M059J (cell line): ENCODE results near the gene SETD7. TPM values are rescaled to one million over a fixed set of nuclear protein-coding genes. Genes with fewer than 3 reads are reported as not detected.
"Not testable (repeated sequence)": the region's sequence is repeated elsewhere in the genome, so short reads cannot be mapped to it uniquely, and the experiment has no call there.

Source experiments
- DNase-seq: peaks from one replicate; pipeline ENCODE4 v3.0.0-alpha.2; 2012; ENCODE audit warnings: low read depth
- total RNA-seq: library from RNA; depleted of rRNA; stranded (reverse); fragments of >200 nt; shearing (Covaris generic); gene quantifications from 2 replicates; pipeline ENCODE4 v1.2.3, GENCODE V29; 2014

SETD7 gene
- total RNA-seq, 1 experiment from 2014 or later = 25.3 TPM

GRCh38 chr4:139509727-139510410 lies 46.1 kb downstream of the SETD7 start:
- peak; percentile 10 for DNase-seq

DNA sequence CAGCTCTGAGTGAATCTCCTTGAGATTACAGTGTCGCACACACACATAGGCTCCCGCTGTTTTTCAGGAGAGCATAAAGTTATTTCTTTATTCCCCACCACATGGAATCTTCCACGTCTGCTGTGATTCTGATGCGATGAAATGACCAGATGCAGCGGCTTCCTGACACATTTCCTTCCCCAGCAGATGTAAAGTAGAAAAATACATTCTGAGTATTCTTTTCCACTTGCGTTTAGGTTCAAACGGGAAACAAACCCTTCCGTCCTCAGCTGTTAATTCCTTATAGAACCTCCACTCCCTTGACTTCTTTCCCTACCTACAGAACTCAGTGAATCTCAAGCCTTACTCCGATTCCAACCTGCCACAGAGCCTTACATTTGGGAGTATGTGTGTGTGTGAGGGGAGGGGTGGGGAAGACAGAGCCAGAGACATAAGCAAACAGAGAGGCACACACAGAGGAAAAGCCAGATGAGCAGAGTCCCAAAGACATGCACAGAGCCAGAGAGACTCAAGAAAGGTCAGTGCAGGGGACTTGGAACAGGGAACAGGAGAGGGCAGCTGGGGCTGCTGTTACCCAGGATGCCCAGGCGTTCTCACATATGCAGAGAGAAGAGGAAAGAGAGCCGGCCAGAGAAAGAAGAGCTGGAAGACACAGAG lies 47.3 kb downstream of the SETD7 start:
- DNase-seq = no peak

DNA sequence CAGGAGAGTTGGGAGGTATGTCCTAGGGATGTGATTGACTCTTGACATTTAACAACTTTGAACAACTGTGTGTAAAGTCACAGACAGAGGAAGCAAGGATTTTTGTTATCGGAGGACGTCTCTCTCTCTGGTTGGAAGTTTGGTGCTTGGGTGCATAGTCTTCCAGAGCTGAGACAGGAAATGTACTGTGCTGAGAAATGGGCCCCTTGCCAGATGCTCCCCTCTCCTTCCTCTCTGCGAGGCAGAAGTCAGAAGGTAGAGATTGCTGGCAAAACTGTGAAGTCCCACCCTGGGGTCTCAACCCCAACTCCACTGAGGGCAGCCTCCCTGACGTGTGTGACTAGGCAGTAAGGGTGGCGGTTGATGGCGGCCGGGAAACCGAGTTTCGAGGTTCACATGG lies 49.2 kb downstream of the SETD7 start:
- no peak for DNase-seq

- no peak for DNase-seq
These were observed 52.3 kb downstream of the SETD7 start for GRCh38 chr4:139503622-139504166.

DNA sequence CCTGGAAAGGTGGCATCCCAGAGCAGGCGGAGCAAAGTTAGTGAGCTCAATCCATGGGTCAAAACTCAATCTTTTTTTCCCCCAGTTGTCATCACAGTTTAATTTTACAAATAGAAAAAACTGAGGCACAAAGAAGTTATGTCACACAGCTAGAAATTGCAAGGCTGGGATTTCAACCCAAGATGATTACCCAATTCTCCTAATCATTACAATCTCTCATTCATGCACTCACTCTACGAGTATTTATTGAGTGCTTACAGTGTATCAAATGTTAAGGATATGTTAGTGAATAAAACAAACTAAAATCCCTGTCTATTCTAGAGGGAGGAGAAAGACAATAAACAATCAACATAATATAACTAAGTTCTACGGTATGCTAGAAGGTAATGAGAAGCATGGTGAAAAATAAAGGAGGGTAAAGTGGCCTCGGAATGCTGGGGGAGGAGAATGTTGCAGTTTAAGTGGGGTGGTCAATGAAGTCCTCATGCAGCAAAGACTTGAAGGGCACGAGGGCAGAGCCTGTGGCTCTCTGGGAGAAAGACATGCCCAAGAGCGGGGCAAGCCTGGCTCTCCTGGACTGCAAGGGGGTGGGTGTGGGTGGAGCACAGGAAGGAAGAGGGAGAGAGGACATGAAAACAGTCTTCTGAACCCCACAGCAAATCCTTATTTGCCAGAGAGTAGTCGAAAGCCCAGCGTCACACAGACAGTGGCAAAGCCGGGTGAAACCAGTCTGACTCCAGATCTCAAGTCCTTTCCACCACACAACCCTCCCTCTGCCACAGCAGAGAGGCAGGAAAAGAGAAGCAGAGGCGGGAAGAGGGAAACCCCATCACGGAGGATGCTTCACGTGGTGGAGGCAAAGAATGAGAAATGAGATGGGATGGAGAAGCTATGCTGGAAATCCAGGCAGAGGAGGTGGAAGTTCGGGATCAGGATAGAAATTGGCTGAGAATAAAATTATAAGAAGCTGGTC lies 53.8 kb downstream of the SETD7 start:
- DNase-seq = no peak

DNA sequence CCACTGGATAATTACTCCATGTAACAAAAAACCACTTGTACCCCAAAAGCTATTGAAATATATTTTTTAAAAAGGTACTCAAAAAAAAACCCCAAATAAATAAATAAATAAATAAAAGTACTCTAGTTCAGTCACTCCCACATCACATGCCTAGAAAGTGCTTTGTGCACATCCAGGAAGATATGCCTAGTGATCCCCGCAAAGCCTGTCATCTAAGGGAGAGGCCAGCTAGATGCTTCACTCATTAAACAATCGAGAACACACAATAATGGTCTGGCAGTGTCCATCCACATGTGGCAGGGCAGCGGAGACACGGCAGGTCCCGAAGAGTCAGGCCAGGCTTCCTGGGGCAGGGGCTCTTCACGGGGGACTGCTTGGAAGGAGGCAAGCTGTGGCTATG lies 54.5 kb downstream of the SETD7 start:
- no peak for DNase-seq

DNA sequence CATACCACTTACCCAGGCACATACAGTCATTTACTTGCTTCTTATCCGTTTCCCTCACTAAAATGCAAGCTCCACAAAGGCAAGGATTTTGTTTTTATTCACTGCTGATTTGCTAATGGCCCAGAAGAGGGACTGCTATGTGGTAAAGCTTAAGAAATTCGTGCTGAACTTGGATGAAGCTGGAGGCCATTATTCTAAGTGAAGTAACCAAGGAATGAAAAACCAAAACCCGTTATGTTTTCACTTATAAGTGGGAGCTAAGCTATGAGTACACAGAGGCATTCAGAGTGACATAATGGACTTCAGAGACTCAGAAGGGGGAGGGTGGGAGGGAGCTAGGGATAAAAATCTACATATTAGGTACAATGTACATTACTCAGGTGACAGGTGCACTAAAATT lies 54.9 kb downstream of the SETD7 start:
- DNase-seq = no peak

DNA sequence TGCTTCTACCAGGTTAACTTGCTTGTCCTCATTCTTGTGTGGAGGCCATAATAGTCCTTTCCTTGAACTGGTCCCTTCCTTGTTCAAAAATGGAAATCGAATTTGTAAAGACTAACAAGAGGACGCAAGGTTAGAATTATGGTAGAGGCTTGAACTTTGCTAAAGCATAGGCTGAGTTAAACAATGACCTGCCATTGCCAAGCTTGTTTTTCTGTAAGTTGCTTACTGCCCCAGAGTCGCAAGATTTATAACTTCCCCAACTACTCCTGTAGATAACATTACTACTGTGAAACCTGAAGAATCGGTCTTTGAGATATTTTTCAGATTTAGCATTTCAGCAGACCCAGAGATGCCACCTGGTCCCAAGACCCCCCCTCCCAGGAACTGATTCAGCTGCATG lies 56.8 kb downstream of the SETD7 start:
- DNase-seq = no peak

- DNase-seq = no peak
These were observed 62.8 kb downstream of the SETD7 start for GRCh38 chr4:139493176-139493575.

DNA sequence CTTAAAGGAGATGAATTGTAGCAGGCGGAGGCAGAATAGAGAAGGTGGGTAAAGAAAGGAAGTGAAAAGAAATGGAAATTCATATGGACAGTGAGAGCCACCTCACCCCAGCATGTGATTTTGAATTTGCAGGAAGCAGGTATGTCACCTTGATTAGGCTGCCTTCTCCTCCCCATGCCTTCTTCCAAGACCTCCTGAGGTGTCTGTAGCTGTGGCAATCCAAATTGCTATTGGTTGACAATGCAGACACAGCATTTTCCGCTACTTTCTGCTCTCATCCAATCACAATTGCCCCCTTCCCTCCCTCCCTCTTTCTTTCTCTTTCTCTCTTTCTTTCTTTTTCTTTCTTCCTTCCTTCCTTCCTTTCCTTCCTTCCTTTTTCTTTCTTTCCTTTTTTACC lies 63.6 kb downstream of the SETD7 start:
- no peak for DNase-seq

DNA sequence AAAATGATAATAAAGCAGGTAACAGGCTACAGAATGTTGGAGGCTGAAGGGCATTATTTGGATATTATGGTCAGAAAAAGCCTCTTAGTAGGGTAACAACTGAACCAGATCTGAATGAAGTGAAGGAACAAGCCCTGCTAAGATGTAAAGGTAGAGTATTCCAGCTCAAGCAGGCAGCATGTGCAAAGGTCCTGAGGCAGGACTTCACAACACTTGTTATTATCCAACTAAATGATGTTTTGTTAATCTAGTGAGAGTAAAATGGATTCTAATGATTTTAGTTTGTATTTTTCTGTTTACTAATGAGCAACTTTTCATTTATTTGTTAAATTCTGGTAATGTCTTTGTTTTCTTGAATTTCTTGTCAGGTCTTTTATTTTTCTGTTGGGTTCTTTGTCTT lies 66.4 kb downstream of the SETD7 start:
- DNase-seq = no peak

DNA sequence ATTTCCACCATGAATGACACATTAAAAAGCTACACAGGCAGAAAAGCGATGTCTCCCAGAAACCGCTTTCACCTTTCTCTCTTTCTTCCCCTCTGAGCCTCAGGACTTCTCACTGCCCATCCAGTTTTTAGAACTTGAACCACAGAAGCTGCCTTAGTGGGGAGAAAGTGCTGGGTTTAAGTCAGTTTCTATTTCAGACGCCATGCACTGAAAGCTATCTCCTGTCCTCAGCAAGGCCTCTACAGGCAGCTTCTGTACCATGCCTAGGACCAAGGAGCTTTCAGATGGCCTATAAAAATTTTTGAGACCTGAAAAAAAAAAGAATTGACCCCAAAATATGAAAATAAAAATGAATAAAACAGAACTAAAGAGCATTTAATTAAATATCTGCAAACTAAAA lies 67.6 kb downstream of the SETD7 start:
- DNase-seq = no peak

- no peak for DNase-seq
These were observed 71.2 kb downstream of the SETD7 start for GRCh38 chr4:139484783-139485311.

DNA sequence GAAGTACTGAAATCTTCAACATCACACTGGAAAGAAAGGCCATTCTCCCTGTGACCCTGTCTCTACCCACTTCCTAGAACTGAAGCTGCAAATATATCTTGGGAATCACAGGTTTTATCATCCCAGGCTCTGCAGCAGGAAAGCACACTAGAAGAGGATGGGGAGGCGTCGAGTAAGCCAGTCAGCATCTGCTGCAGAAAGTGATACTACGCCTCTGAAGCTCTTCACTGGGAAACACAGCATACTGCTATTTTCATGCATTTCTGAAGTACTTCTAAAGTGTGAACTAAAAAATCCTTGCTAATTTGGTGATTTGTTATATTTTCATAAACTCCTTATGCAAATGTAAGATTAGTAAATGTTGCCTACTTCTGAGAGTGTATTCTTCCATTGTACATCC lies 73.0 kb downstream of the SETD7 start:
- DNase-seq = no peak

DNA sequence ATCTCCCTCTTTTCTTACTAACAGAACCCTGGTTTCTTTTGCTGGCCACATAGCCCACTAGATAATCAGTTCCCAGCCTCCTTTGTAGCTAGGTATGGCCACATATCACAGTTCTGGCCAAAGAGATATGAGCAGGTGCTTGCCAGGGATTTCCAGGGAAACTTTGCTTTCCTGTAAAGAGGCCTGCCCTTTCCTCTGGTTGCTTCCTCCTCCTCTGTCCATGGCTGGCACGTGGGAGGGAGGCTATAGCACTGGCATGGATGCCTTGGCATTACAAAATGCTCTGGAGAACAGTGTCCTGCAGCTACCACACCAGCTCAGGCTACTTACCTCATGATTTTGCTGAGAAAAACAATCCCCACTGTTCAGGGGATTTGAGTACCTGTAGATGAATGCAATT lies 74.6 kb downstream of the SETD7 start:
- no peak for DNase-seq

DNA sequence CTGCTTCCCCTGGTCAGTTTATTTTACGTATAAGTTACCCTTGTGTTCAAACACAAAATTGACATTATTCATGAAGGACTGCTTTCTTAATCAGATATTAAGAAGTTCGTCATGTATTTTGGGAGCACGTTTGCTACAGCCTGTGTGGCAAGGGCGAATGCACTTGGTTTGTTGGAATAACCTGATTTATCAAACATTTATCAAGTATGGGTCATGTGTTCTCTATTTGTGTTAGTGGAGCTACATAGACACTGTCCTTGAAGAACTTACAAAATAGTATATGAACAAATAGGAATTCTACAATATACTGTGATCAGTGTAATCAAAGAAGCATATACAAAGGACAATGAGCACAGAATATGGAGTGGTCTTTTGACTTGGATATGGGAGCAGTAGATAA lies 79.7 kb downstream of the SETD7 start:
- DNase-seq = no peak

DNA sequence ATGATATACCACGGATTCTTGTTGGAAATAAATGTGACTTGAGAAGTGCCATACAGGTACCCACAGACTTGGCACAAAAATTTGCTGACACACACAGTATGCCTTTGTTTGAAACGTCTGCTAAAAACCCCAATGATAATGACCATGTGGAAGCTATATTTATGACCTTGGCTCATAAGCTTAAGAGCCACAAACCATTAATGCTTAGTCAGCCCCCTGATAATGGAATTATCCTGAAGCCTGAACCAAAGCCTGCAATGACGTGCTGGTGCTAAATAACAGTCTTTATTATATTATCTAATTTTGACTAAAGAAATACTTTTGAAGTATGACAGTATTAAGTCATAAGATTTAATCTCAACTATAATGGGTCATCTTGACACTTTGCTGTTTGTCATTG lies 83.2 kb downstream of the SETD7 start:
- no peak for DNase-seq

GRCh38 chr4:139470997-139471665 lies 84.9 kb downstream of the SETD7 start:
- DNase-seq = no peak

DNA sequence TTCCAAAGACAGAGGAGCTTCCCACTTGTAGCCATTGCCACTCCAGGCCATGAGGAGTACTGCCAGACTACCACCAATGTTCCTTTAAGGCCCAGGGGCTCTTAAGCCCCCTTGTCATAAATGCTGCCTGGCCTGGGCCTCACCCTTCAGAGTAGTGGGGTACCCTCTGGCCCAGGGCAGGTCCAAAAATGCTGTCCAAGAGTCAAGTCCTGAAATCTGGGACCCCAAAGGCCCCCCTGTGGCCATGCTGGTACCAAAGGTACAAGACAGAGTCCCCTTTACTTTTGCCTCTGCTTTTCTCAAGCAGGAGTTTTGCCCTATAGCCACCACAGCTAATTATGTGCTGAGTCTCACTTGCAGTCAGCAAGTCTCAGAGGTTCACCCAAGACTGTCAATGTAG lies 85.7 kb downstream of the SETD7 start:
- no peak for DNase-seq

DNA sequence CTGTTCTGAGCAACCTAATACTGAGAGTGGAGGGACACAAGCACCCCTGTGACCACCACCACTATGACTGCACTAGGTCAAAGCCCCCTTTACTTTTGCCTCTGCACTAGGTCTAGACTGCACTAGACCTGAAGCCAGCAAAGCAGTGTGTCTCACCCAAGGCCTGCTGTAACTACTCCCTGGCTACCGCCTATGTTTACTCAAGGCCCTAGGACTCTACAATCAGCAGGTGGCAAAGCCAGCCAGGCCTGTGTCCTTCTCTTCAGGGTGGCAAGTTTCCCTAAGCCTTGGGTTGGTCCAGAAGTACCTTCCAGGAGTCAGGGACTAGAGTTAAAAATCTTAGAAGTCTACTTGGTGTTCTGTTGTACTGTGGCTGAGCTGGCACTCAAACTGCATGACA lies 86.2 kb downstream of the SETD7 start:
- no peak for DNase-seq

DNA sequence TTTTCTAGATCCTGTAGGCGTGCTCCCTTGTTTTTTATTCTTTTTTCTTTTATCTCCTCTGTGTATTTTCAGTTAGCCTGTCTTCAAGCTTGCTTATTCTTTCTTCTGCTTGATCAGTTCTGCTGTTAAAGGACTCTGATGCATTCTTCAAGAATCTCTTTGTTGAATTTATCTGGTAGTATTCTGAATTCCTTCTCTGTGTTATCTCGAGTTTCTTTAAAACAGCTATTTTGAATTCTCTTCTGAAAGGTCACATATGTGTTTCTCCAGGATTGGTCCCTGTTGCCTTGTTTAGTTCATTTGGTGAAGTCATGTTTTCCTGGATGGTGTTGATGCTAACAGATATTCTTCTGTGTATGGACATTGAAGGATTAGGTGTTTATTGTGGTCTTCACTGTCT lies 86.8 kb downstream of the SETD7 start:
- no peak for DNase-seq

DNA sequence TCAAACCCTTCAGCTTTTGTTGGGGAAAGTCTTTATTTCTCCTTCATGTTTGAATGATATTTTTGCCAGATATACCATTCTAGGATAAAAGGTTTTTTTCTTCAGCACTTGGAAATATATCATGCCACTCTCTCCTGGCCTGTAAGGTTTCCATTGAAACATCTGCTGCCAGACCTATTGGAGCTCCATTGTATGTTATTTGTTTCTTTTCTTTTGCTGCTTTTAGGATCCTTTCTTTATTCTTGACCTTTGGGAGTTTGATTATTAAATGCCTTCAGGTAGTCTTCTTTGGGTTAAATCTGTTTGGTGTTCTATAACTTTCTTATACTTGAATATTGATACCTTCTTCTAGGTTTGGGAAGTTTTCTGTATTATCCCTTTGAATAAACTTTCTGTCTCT lies 87.3 kb downstream of the SETD7 start:
- DNase-seq = not testable (repeated sequence)
